ENCODE data around the gene PGAM5.
"Not testable (repeated sequence)": the region's sequence is repeated elsewhere in the genome, so short reads cannot be mapped to it uniquely, and the experiment has no call there.

DNA sequence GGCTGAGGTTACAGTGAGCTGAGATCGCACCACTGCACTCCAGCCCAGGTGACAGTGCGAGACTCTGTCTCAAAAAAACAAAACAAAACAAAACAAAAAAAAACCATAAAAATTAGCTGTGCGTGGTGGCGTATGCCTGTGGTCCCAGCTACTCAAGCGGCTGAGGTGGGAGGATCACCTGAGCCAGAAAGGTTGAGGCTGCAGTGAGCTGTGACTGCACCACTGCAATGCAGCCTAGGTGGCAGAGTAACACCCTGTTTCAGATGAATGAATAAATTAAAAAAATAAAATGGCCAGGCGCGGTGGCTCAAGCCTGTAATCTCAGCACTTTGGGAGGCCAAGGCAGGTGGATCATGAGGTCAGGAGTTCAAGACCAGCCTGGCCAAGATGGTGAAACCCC lies 43.0 kb downstream of the PGAM5 start:
- TF ChIP-seq CTCF, POLR2A, EP300 (IDR thresholded peaks at IDR 0.05): not testable (repeated sequence)
